HAP-1 (cell line): ENCODE measurements around the gene ANKH.

Experiments
- DNase-seq, 2 experiments: peaks; one replicate each; pipeline ENCODE4 v3.0.0-alpha.2; 2016 to 2020; ENCODE audit warnings: low spot score in 2 of 2
- H3K27me3 ChIP-seq: fragments of 250-450 bp; sonication (Bioruptor Pico); 2 replicates; pipeline ENCODE4 v1.5.1; 2020; ENCODE audit warnings: low read depth, mild to moderate bottlenecking, moderate library complexity
- H3K36me3 ChIP-seq: fragments of 250-450 bp; sonication (Bioruptor Pico); replicated peaks from 2 replicates; pipeline ENCODE4 v1.5.1; 2020; ENCODE audit warnings: mild to moderate bottlenecking
- H3K4me1 ChIP-seq: fragments of 250-450 bp; sonication (Bioruptor Pico); 2 replicates; pipeline ENCODE4 v1.5.1; 2020; ENCODE audit warnings: mild to moderate bottlenecking
- H3K4me3 ChIP-seq: fragments of 250-450 bp; sonication (Bioruptor Pico); 2 replicates; pipeline ENCODE4 v1.5.1; 2020; ENCODE audit warnings: mild to moderate bottlenecking, moderate library complexity
- H3K9me3 ChIP-seq: fragments of 250-450 bp; sonication (Bioruptor Pico); 2 replicates; pipeline ENCODE4 v1.5.1; 2020; ENCODE audit warnings: mild to moderate bottlenecking, moderate library complexity
- in situ Hi-C: fragments of 300-500 bp; cut with MboI; formaldehyde crosslinking; loops from 3 replicates; pipeline ENCODE4 v1.14.3; 2020; ENCODE audit warnings: low sequenced_read_pairs, inconsistent platforms, mixed read lengths

Gene ANKH

DNA sequence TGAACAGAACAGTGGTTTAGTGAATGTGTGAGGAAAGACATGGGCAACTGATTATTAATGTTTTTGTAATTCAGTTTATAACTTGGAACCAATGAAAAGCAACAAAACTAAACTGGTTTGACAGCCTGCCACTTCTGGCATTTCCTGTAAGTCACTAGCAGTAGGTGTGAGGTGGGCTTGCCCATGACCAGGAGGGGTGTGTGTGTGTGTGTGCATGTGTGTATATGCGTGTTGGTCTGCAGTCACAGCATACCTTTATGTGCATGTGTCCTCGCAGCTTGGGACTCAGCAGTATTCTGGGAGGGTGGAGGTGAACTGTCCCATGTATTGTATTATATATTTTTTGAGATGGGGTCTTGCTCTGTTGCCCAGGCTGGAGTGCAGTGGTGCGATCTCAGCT, 174.7 kb downstream of the ANKH start:
- H3K4me3 ChIP-seq, result no peak overlapping the region
- H3K27me3 ChIP-seq, result no peaks in the 10 kb centered on the region
- in situ Hi-C loops, result no loop called here
- peaks cover 48% of the 10 kb centered on the region for H3K36me3 ChIP-seq
- H3K4me1 ChIP-seq, result peaks cover 3% of the 10 kb centered on the region
- H3K9me3 ChIP-seq, result no peaks in the 10 kb centered on the region
- DNase-seq, result no peak

DNA sequence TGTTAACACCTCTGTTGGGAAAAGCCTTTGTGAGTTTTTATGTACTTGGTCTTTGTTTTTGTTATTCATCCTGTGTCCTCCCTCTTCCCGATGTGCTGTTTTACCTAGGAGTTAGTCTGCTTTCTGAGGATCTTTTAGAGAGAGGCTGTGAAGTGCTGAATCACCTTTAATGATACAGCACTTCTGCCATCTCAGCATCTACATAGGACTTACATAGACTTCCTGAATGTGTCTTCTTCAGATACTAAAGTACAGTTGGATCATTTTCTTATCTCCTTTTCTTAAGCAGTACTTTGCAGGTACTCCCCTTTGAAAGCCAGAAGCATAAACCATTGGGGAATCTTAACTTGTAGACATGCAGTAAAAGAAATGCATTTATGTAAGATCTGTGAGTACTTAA, 175.5 kb downstream of the ANKH start:
- DNase-seq, result no peak
- H3K36me3 ChIP-seq, result peaks cover 52% of the 10 kb centered on the region
- in situ Hi-C loops, result no loop called here

DNA sequence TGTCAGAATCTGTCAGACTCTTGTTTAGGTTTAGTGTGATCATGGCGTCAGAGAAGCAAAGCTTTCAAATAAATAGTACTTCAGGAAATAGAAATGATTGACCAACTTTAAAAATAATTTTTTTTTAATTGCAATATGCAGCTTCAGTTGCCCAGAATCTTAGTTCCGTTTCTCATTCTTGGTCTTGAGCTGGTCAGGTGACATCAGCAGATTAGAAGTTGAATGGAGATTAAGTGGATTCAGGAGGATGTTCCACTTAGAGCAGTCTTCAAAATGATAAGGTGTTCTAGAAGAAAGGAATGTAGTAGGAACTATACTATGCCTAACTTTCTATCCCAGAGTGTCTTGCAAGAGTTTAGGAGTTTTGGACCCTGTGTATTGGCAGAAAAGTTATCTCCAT, 176.4 kb downstream of the ANKH start:
- Histone ChIP-seq H3K4me3 (no peak overlapping the region), H3K27me3 (no peaks in the 10 kb centered on the region), H3K9me3 (no peaks in the 10 kb centered on the region), H3K36me3 (peaks cover 61% of the 10 kb centered on the region), H3K4me1 (peaks cover 3% of the 10 kb centered on the region)
- in situ Hi-C loops, result no loop called here
- no peak for DNase-seq

More for the DNA sequence above, 175.5 kb downstream of the ANKH start:
- H3K4me3 ChIP-seq, result no peak overlapping the region
- peaks cover 3% of the 10 kb centered on the region for H3K4me1 ChIP-seq
- no peaks in the 10 kb centered on the region for H3K27me3 ChIP-seq
- H3K9me3 ChIP-seq, result no peaks in the 10 kb centered on the region

DNA sequence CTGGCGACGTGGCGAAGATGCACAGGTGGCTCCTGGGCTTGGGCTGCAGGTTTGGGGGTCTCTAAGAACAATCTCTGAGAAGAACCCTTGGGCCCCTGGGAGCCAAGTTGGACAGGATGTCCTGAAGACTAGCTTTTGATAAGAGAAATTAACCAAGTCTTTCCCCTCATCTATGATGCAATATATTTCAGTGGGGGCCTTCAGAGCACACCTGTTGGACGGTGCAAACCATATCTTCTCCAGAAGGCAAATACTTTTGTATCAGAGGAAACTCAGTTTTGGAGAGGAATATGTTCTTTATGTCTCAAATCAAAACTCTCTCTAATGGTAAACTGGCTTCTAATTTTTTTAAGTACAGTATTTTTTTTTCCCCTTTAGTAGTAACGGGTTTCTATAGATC, 178.5 kb downstream of the ANKH start:
- in situ Hi-C loops, result no loop called here
- peaks cover 71% of the 10 kb centered on the region for H3K36me3 ChIP-seq
- no peaks in the 10 kb centered on the region for H3K9me3 ChIP-seq

DNA sequence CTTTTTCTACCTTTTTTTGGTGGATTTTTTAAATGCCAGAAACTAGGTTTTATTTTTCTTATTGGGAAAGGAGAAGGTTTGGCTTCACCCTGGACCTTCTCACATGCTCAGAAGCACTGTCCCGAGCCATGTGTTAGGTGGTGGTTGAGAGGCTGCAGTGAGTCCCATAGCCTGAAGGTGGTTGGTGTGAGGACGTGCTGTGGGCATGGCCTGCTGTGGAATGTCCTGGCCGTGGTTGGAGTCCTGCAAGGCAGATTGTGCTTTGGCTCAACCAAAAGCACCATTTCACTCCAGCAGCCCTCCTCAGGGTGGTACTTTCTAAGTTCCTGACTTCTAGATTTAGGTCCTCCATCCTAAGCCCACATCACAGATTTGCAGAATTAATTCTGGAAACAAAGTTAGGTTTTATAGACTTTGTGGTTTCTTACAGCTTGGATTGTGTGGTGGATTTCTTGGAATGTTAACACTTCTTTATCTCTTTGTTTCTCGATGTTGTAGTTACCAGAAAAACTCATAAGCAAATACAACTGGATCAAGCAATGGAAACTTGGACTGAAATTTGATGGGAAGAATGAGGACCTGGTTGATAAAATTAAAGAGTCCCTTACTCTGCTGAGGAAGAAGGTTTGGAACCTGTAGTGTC, 184.4 kb downstream of the ANKH start:
- in situ Hi-C loops, result no loop called here
- H3K36me3 ChIP-seq, result peaks cover 65% of the 10 kb centered on the region
- DNase-seq, result no peak
- H3K4me1 ChIP-seq, result no peaks in the 10 kb centered on the region
- H3K9me3 ChIP-seq, result no peaks in the 10 kb centered on the region
- H3K4me3 ChIP-seq, result no peak overlapping the region
- no peaks in the 10 kb centered on the region for H3K27me3 ChIP-seq

More for the DNA sequence above, 178.5 kb downstream of the ANKH start:
- Histone ChIP-seq H3K27me3 (no peaks in the 10 kb centered on the region), H3K4me1 (peaks cover 3% of the 10 kb centered on the region), H3K4me3 (no peak overlapping the region)
- no peak for DNase-seq

DNA sequence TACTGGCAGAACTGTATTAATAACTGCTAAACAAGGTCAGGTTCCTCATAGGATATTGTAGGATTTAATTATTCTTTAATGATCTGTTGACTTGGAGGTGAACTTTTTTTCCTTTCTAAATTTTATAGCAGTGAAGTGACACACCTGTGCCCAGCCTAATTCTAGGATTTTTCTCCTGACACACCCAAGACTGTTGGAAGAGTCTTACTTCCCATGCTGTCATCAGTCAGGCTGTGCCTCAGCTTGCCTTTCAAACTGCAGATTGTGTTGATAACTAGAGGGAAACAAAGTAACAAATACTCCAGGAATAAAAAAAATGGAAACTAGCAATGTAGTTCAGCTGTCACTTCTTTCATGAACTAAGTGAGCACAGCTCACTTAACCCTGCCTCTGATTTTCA, 185.1 kb downstream of the ANKH start:
- no peak overlapping the region for H3K4me3 ChIP-seq
- no peaks in the 10 kb centered on the region for H3K4me1 ChIP-seq
- in situ Hi-C loops, result no loop called here
- no peak for DNase-seq
- H3K36me3 ChIP-seq, result peaks cover 63% of the 10 kb centered on the region
- H3K9me3 ChIP-seq, result no peaks in the 10 kb centered on the region
- no peaks in the 10 kb centered on the region for H3K27me3 ChIP-seq

DNA sequence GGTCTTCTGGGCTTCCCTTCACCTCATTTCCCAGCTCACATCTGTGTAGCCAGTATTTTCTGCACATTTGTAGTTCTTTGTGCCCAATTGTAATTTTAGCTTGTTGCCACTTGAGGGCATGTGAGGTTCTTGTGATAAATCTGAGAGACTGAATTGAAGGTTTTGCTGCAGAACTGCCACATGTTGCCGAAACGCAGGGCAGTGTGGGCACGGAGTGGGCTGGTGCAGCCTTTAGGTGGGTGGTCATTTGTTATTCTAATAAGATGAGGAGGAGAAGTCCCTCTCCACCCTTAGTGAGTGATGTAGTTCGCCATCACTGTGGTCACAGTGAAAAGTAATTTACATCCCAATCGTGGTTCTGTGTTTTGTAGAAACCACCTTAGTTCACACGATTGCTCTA, 185.8 kb downstream of the ANKH start:
- Histone ChIP-seq H3K36me3 (peaks cover 64% of the 10 kb centered on the region), H3K4me1 (no peaks in the 10 kb centered on the region), H3K9me3 (no peaks in the 10 kb centered on the region), H3K27me3 (no peaks in the 10 kb centered on the region), H3K4me3 (no peak overlapping the region)
- in situ Hi-C loops, result no loop called here
- DNase-seq, result peak; percentile 45 to 69

DNA sequence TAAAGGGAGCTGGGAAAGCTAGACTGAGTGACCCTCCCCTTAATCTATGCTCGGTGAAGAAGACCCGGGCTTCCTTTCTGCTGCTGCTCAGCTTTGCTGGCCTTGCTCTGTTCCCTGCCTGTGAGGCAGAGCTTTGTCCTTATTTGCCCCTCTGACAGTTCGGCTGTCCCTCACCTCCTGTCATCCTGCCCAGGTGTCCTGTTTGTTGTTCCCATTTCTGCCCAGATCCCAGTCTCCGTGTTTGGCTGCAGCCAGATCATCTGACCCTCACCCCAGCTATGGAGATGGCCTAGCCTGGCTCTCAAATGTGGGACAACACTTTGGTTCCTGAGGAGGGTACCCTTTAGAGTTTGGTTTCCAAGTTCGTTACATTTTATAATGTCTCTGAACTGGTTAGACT, 186.8 kb downstream of the ANKH start:
- in situ Hi-C loops, result no loop called here
- H3K36me3 ChIP-seq, result peaks cover 61% of the 10 kb centered on the region
- H3K4me1 ChIP-seq, result no peaks in the 10 kb centered on the region
- H3K4me3 ChIP-seq, result no peak overlapping the region
- H3K27me3 ChIP-seq, result no peaks in the 10 kb centered on the region
- H3K9me3 ChIP-seq, result no peaks in the 10 kb centered on the region
- DNase-seq, result no peak

DNA sequence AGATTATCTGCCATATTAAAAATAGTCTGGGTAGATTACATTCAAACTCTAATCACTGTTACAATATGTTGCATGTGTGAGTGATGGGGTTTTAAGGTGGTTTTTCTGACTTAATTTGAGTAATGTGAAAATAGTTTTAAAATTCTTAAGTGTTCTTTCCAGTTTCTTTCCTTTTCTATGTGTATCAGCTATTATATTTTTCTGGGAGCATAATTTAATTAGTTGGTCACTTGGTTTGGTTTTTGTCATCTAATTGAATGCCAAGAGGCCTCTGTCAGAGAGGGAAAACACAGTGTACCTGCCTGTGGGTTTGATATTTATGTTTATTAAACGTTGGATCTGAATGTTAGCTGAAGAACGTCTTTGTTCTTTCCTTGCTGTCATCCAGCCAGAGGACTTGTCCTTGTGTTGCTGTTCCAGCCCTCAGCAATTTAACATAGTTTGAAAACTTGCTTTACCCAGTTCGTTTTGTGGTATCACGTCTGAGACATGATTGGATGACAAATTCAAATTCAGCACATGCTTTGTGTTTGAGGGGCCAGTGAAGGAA, 187.6 kb downstream of the ANKH start:
- no peaks in the 10 kb centered on the region for H3K27me3 ChIP-seq
- H3K4me1 ChIP-seq, result no peaks in the 10 kb centered on the region
- DNase-seq, result no peak
- no peaks in the 10 kb centered on the region for H3K9me3 ChIP-seq
- no peak overlapping the region for H3K4me3 ChIP-seq
- in situ Hi-C loops, result no loop called here
- peaks cover 65% of the 10 kb centered on the region for H3K36me3 ChIP-seq

DNA sequence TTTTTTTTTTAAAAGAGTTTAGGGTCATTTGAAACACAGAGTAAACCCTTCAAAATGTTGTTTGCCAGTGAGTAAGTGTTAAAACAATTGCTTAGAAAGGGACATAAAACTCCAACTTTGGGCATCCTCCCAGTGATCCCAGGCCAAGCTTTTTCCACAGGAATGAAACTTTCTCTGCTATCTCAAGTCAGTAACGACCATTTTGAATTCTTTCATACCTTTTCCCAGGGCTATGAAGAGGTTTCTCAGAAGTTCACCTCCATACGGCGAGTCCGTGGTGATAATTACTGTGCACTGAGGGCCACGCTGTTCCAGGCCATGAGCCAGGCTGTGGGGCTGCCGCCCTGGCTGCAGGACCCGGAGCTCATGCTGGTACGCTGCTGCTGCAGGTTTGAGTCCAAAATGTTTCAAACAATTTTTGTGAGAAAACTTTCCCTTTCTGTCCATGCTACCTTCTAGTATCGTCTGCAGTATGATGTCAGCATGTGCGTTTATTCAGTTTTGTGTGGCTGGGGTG, 190.3 kb downstream of the ANKH start:
- in situ Hi-C loops, result no loop called here
- Histone ChIP-seq H3K4me1 (no peaks in the 10 kb centered on the region), H3K36me3 (peaks cover 45% of the 10 kb centered on the region), H3K9me3 (no peaks in the 10 kb centered on the region), H3K4me3 (no peak overlapping the region), H3K27me3 (no peaks in the 10 kb centered on the region)
- no peak for DNase-seq

DNA sequence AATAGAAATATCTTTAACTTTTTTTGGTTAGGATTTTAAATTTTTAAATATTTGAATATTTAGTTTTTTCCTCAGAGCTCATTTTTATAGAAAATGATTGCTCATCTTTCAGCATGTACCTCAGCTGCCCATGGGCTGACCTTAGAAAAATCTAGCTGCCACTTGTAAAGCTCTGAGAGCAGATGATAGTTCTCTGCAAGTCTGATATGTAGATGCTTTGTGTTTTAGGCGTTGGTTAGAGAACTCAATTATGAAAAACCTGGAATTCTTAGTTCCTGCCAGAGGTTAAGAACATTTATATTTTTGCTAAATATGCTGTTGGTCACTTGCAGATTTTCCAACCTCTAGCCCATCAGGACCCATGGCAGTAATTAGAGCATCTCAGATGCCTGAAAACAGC, 192.0 kb downstream of the ANKH start:
- no peak overlapping the region for H3K4me3 ChIP-seq
- H3K36me3 ChIP-seq, result peaks cover 43% of the 10 kb centered on the region
- no peaks in the 10 kb centered on the region for H3K9me3 ChIP-seq
- in situ Hi-C loops, result no loop called here
- no peak for DNase-seq
- no peaks in the 10 kb centered on the region for H3K27me3 ChIP-seq
- H3K4me1 ChIP-seq, result no peaks in the 10 kb centered on the region

DNA sequence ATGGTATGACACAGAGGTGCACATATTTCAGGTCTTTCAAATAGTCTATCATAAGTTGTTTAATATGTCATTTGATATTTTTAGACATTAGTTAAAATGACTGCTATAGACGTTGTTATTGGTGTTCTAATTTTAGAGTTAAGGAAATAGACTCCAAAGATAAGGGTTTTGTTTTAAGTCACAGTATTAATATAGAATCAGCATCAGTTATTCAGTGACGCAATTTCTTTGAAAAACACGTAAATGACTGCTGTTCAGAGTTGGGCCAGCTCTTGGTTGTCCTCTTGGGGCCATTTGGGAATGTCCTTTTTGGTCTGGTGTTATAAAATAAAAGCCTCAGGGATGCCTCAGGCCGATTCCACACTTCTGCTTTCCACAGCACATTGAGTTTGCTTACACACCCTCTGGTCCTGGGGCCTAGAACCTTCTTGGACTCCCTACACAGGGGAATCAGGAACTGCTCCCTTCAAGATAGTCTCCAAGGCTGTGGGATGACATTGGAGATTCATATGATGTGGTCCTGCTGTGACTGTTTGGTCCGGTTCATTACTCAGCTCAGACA, 192.7 kb downstream of the ANKH start:
- H3K4me1 ChIP-seq, result peaks cover 4% of the 10 kb centered on the region
- in situ Hi-C loops, result no loop called here
- H3K27me3 ChIP-seq, result no peaks in the 10 kb centered on the region
- H3K36me3 ChIP-seq, result peaks cover 43% of the 10 kb centered on the region
- DNase-seq, result no peak
- H3K9me3 ChIP-seq, result no peaks in the 10 kb centered on the region
- H3K4me3 ChIP-seq, result no peak overlapping the region

DNA sequence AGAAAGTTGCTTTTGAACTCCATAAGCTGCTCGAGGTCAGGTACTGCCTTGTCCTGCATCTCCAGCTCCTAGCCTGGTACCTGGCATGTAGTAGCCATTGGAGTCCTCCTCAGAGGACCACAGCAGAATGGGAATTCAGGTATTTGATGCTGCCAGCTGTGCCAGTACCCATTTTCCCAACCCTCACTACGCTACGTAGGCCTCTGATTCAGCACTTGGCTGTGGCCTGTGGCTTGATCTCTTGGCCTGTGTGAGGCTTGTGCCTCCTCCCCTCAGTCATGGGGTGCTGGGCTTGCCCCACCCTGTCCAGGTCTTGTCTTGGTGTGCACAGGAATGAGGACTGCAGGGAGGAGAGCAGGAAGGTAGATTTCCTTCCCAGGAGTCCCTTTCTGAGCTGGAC, 195.3 kb downstream of the ANKH start:
- Histone ChIP-seq H3K9me3 (no peaks in the 10 kb centered on the region), H3K4me1 (peaks cover 18% of the 10 kb centered on the region), H3K36me3 (peaks cover 24% of the 10 kb centered on the region), H3K4me3 (no peak overlapping the region), H3K27me3 (no peaks in the 10 kb centered on the region)
- no peak for DNase-seq
- in situ Hi-C loops, result no loop called here

DNA sequence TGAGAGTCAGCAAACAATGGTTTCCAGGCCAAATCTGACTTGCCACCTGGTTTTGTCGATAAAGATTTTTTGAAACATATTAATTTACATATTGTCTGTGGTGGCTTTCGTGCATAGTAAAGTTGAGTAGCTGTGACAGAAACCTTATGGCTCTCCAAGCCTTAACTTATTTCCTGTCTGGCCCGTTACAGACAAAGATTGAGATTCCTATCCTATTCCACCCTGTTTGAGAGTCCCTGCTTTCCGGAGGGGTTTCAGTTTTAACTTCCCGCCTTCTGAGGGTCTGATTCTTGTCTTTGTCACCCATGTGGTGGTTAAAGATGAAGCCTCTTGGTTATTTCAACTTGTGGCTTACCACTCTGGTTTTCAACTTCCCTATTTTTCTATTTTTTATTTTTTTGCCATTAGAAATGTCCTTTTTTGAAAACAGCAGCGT, 195.7 kb downstream of the ANKH start:
- peaks cover 18% of the 10 kb centered on the region for H3K4me1 ChIP-seq
- H3K36me3 ChIP-seq, result peaks cover 22% of the 10 kb centered on the region
- in situ Hi-C loops, result no loop called here
- DNase-seq, result no peak
- H3K4me3 ChIP-seq, result no peak overlapping the region
- H3K27me3 ChIP-seq, result no peaks in the 10 kb centered on the region
- H3K9me3 ChIP-seq, result no peaks in the 10 kb centered on the region
